Measurements from ENCODE around the gene TUBB6. TPM values are rescaled to one million over a fixed set of nuclear protein-coding genes. Genes with fewer than 3 reads are reported as not detected.

The TUBB6 gene
- total RNA-seq, 4 donors from 2014 or later, result 61.0 to 164 (median 108) TPM

- intact Hi-C loops (cut with DNase I; ENCODE audit: low total_unique reads) (no loop called here), in situ Hi-C loops (cut with MboI; ENCODE audit: low pct_ligation_motif_present in 1 of 4, low pct_unique_long_range_greater_than_20kb in 1 of 4, low sequenced_read_pairs in 3 of 4) (no loop called here)
- 20 to 60% methylated on average over 2 of the region's 2 CpGs for WGBS, 2 donors (ENCODE audit: low coverage in 1 of 2)
- Histone ChIP-seq H3K27ac (peak overlapping the region; percentile 71 to 100 (median 100)), H3K36me3 (peaks cover 0 to 16% (median 4%) of the 10 kb centered on the region in 4 donors), H3K27me3 (no peaks in the 10 kb centered on the region), H3K4me3 (no peak overlapping the region), H3K9me3 (no peaks in the 10 kb centered on the region), H3K4me1 (peaks cover 33 to 69% (median 51%) of the 10 kb centered on the region in 4 donors)
- TF ChIP-seq, protein P1, sequence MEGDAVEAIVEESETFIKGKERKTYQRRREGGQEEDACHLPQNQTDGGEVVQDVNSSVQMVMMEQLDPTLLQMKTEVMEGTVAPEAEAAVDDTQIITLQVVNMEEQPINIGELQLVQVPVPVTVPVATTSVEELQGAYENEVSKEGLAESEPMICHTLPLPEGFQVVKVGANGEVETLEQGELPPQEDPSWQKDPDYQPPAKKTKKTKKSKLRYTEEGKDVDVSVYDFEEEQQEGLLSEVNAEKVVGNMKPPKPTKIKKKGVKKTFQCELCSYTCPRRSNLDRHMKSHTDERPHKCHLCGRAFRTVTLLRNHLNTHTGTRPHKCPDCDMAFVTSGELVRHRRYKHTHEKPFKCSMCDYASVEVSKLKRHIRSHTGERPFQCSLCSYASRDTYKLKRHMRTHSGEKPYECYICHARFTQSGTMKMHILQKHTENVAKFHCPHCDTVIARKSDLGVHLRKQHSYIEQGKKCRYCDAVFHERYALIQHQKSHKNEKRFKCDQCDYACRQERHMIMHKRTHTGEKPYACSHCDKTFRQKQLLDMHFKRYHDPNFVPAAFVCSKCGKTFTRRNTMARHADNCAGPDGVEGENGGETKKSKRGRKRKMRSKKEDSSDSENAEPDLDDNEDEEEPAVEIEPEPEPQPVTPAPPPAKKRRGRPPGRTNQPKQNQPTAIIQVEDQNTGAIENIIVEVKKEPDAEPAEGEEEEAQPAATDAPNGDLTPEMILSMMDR (IDR thresholded peaks at IDR 0.05), result no peak
- TF ChIP-seq POLR2AphosphoS5 (IDR thresholded peaks at IDR 0.05), result peak in 1 of 3 donors; percentile 49
- DNase-seq, result no peak
These were observed 63.5 kb downstream of the TUBB6 start for GRCh38 chr18:12371590-12371989.

DNA sequence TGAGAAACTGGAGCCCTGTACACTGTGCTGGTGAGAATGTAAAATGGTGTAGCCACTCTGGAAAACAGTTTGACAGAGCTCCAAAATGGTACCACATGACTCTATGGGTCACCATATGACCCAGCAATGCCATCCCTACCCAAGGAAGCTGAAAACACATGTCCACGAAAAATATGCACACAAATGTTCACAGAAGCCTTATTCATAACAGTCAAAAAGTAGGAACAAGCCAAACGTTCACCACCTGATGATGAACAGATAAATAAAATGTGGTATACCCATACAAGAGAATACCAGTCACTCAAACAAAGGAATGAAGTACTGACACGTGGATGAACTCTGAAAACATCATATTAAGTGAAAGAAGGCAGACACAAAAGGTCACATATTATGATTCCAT, 64.4 kb downstream of the TUBB6 start:
- in situ Hi-C loops (cut with MboI; ENCODE audit: low pct_ligation_motif_present in 1 of 4, low pct_unique_long_range_greater_than_20kb in 1 of 4, low sequenced_read_pairs in 3 of 4), result no loop called here
- H3K4me1 ChIP-seq, result peaks cover 33 to 60% (median 51%) of the 10 kb centered on the region in 4 donors
- 34 to 42% methylated on average over 3 of the region's 3 CpGs for WGBS, 2 donors (ENCODE audit: low coverage in 1 of 2)

DNA sequence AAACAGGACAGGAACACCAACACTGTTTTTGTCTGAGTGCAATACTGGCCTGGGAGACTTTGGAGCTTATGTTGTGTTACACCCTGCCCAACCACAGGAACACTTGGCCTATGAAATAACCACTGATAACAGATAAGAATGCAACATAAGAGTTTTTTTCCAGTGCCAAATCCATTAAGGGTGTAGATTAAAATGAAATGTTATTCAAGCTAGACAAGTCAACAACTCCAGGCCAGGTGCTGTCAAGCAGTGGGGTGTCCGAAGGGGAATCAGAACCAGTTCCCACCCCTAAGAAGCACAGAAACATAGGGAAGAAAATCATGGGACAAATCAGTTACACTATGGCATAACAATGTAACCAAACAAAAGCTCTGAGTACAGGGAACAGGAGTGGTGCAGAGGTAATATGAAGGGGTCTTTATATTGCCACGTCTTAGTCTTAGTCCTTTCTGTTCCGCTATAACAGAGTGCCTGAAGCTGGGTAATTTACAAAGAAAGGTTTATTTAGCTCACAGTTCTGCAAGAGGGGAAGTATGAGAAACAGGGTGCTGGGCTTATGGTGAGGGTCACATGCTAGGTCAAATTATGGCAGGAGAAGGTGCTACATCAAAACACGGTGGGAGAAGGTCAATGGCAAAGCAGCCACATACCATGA, 65.2 kb downstream of the TUBB6 start:
- in situ Hi-C loops (cut with MboI; ENCODE audit: low pct_ligation_motif_present in 1 of 4, low pct_unique_long_range_greater_than_20kb in 1 of 4, low sequenced_read_pairs in 3 of 4), result no loop called here
- H3K27me3 ChIP-seq, result no peaks in the 10 kb centered on the region

More for the DNA sequence above, 64.4 kb downstream of the TUBB6 start:
- Histone ChIP-seq H3K27me3 (no peaks in the 10 kb centered on the region), H3K9me3 (no peaks in the 10 kb centered on the region), H3K4me3 (no peak overlapping the region), H3K27ac (peak overlapping the region; percentile 71 to 100 (median 100)), H3K36me3 (peaks cover 0 to 8% (median 4%) of the 10 kb centered on the region in 4 donors)
- no peak for DNase-seq
- intact Hi-C loops (cut with DNase I; ENCODE audit: low total_unique reads), result no loop called here
- no peak for TF ChIP-seq POLR2AphosphoS5 (IDR thresholded peaks at IDR 0.05)
- no peak for TF ChIP-seq POLR2A (IDR thresholded peaks at IDR 0.05)
- no peak for TF ChIP-seq EP300 (IDR thresholded peaks at IDR 0.05; ENCODE audit: low read depth)
- TF ChIP-seq, protein P1 (IDR thresholded peaks at IDR 0.05), result no peak

GRCh38 chr18:12373771-12374116, 65.7 kb downstream of the TUBB6 start:
- WGBS, 2 donors (ENCODE audit: low coverage in 1 of 2), result 59% methylated on average over 2 of the region's 2 CpGs; no CpG with 5 or more reads in 1 of the 2 donors
- no peak for DNase-seq
- H3K27me3 ChIP-seq, result no peaks in the 10 kb centered on the region
- peaks cover 33 to 63% (median 53%) of the 10 kb centered on the region in 4 donors for H3K4me1 ChIP-seq
- peaks cover 0 to 6% (median 0%) of the 10 kb centered on the region in 4 donors for H3K36me3 ChIP-seq
- no peak for TF ChIP-seq EP300 (IDR thresholded peaks at IDR 0.05; ENCODE audit: low read depth)
- TF ChIP-seq, protein P1 (IDR thresholded peaks at IDR 0.05), result no peak
- no peak for TF ChIP-seq POLR2AphosphoS5 (IDR thresholded peaks at IDR 0.05)
- no peak for TF ChIP-seq POLR2A (IDR thresholded peaks at IDR 0.05)
- no peak overlapping the region for H3K4me3 ChIP-seq
- in situ Hi-C loops (cut with MboI; ENCODE audit: low pct_ligation_motif_present in 1 of 4, low pct_unique_long_range_greater_than_20kb in 1 of 4, low sequenced_read_pairs in 3 of 4) (no loop called here), intact Hi-C loops (cut with DNase I; ENCODE audit: low total_unique reads) (no loop called here)
- H3K27ac ChIP-seq, result peak overlapping the region; percentile 71 to 100 (median 100)
- H3K9me3 ChIP-seq, result no peaks in the 10 kb centered on the region

More for the DNA sequence above, 65.2 kb downstream of the TUBB6 start:
- peaks cover 33 to 61% (median 53%) of the 10 kb centered on the region in 4 donors for H3K4me1 ChIP-seq
- intact Hi-C loops (cut with DNase I; ENCODE audit: low total_unique reads), result no loop called here
- H3K36me3 ChIP-seq, result peaks cover 0 to 8% (median 1%) of the 10 kb centered on the region in 4 donors
- 49 to 57% methylated on average over 3 to 4 of the region's 4 CpGs for WGBS, 2 donors (ENCODE audit: low coverage in 1 of 2)
- H3K27ac ChIP-seq, result peak overlapping the region; percentile 71 to 100 (median 100)
- TF ChIP-seq POLR2AphosphoS5 (IDR thresholded peaks at IDR 0.05) (no peak), POLR2A (IDR thresholded peaks at IDR 0.05) (no peak), EP300 (IDR thresholded peaks at IDR 0.05; ENCODE audit: low read depth) (no peak)
- TF ChIP-seq, protein P1 (IDR thresholded peaks at IDR 0.05), result no peak
- DNase-seq, result peak; percentile 21
- no peak overlapping the region for H3K4me3 ChIP-seq
- no peaks in the 10 kb centered on the region for H3K9me3 ChIP-seq

Data from transverse colon (tissue), 4 donors.